ENCODE data around the gene NADK. TPM values are rescaled to one million over a fixed set of nuclear protein-coding genes. Genes with fewer than 3 reads are reported as not detected.

NADK gene
- total RNA-seq, 1 donor from 2014 or later = 68.1 TPM

GRCh38 chr1:1819762-1820161, 41.5 kb upstream of the NADK start:
- no peaks in the 10 kb centered on the region for H3K9me3 Mint-ChIP-seq (ENCODE audit: low read depth)
- no peak for TF ChIP-seq CTCF (IDR thresholded peaks at IDR 0.05)

GRCh38 chr1:1817221-1817620, 39.0 kb upstream of the NADK start:
- Mint-ChIP-seq H3K27ac (ENCODE audit: unreplicated experiment) (peak overlapping the region; percentile 37), H3K9me3 (ENCODE audit: low read depth) (no peaks in the 10 kb centered on the region), H3K4me1 (ENCODE audit: low read depth) (peaks cover 6% of the 10 kb centered on the region), H3K27me3 (ENCODE audit: low read depth) (no peaks in the 10 kb centered on the region), H3K4me3 (ENCODE audit: unreplicated experiment) (no peak overlapping the region), H3K36me3 (ENCODE audit: low read depth) (peaks cover 30% of the 10 kb centered on the region)
- DNase-seq (ENCODE audit: low spot score) = no peak
- TF ChIP-seq CTCF (IDR thresholded peaks at IDR 0.05) = no peak

More at GRCh38 chr1:1819762-1820161, 41.5 kb upstream of the NADK start:
- DNase-seq (ENCODE audit: low spot score) = peak; percentile 22
- Mint-ChIP-seq H3K4me3 (ENCODE audit: unreplicated experiment) (no peak overlapping the region), H3K4me1 (ENCODE audit: low read depth) (peaks cover 9% of the 10 kb centered on the region), H3K27me3 (ENCODE audit: low read depth) (no peaks in the 10 kb centered on the region), H3K36me3 (ENCODE audit: low read depth) (peaks cover 25% of the 10 kb centered on the region), H3K27ac (ENCODE audit: unreplicated experiment) (peak overlapping the region; percentile 17)

- H3K4me3 Mint-ChIP-seq (ENCODE audit: unreplicated experiment) = no peak overlapping the region
- peaks cover 32% of the 10 kb centered on the region for H3K36me3 Mint-ChIP-seq (ENCODE audit: low read depth)
Measured at GRCh38 chr1:1815606-1816281, 37.5 kb upstream of the NADK start.

GRCh38 chr1:1809489-1809888, 31.2 kb upstream of the NADK start:
- H3K36me3 Mint-ChIP-seq (ENCODE audit: low read depth) = peaks cover 18% of the 10 kb centered on the region
- H3K9me3 Mint-ChIP-seq (ENCODE audit: low read depth) = no peaks in the 10 kb centered on the region
- peaks cover 27% of the 10 kb centered on the region for H3K4me1 Mint-ChIP-seq (ENCODE audit: low read depth)
- no peak overlapping the region for H3K4me3 Mint-ChIP-seq (ENCODE audit: unreplicated experiment)
- H3K27ac Mint-ChIP-seq (ENCODE audit: unreplicated experiment) = peak overlapping the region; percentile 65
- TF ChIP-seq CTCF (IDR thresholded peaks at IDR 0.05) = no peak
- no peaks in the 10 kb centered on the region for H3K27me3 Mint-ChIP-seq (ENCODE audit: low read depth)
- peak; percentile 10 for DNase-seq (ENCODE audit: low spot score)

More at GRCh38 chr1:1815606-1816281, 37.5 kb upstream of the NADK start:
- no peak for TF ChIP-seq CTCF (IDR thresholded peaks at IDR 0.05)
- Mint-ChIP-seq H3K4me1 (ENCODE audit: low read depth) (peaks cover 4% of the 10 kb centered on the region), H3K27me3 (ENCODE audit: low read depth) (no peaks in the 10 kb centered on the region), H3K9me3 (ENCODE audit: low read depth) (no peaks in the 10 kb centered on the region), H3K27ac (ENCODE audit: unreplicated experiment) (peak overlapping the region; percentile 47)
- DNase-seq (ENCODE audit: low spot score) = peak; percentile 59

GRCh38 chr1:1808206-1808605, 29.9 kb upstream of the NADK start:
- Mint-ChIP-seq H3K4me1 (ENCODE audit: low read depth) (peaks cover 27% of the 10 kb centered on the region), H3K27ac (ENCODE audit: unreplicated experiment) (peak overlapping the region; percentile 94), H3K9me3 (ENCODE audit: low read depth) (no peaks in the 10 kb centered on the region), H3K27me3 (ENCODE audit: low read depth) (no peaks in the 10 kb centered on the region), H3K36me3 (ENCODE audit: low read depth) (peaks cover 18% of the 10 kb centered on the region), H3K4me3 (ENCODE audit: unreplicated experiment) (no peak overlapping the region)
- no peak for DNase-seq (ENCODE audit: low spot score)
- TF ChIP-seq CTCF (IDR thresholded peaks at IDR 0.05) = no peak
